HG03439 (cell line): ENCODE results near the gene SPATA31E1.
"Not testable (repeated sequence)": the region's sequence is repeated elsewhere in the genome, so short reads cannot be mapped to it uniquely, and the experiment has no call there.

ENCODE experiments used
- ATAC-seq: cut with Tn5 transposase; IDR thresholded peaks from one replicate; pipeline ENCODE4 v1.9.1; 2021; ENCODE audit warnings: mild to moderate bottlenecking, moderate library complexity; ENCODE audit not compliant: unreplicated experiment

Gene SPATA31E1

DNA sequence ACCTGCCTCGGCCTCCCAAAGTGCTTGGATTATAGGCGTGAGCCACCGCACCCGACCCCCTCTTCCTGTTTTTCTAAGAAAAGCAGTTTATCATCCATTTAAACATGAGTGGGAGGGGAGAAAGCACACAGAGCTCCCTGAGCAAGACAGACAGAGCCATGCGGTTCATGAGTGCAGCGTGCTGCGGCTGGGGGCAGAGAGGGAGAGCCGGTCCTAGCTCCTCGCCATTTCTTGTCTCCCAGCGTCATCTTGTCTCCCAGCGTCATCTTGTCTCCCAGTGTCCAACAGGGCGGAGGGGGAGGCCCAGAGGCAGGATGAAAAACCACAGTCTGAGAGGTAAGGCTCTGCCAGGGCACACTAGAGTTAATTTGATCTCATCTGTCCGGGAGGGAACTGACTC is 36.3 kb downstream of the SPATA31E1 start:
- not testable (repeated sequence) for ATAC-seq

DNA sequence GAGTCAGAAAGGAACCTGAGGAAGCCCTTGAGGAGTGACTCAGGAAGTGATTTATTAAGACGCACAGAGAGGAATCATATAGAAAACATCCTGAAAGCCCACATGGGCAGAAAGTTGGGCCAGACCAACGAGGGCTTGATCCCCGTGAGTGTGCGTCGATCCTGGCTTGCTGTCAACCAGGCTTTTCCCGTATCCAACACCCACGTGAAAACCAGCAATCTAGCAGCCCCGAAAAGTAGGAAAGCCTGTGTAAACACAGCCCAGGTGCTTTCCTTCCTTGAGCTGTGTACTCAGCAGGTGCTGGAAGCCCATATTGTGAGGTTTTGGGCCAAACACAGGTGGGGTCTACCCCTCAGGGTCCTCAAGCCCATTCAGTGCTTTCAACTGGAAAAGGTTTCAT is 38.9 kb downstream of the SPATA31E1 start:
- not testable (repeated sequence) for ATAC-seq

DNA sequence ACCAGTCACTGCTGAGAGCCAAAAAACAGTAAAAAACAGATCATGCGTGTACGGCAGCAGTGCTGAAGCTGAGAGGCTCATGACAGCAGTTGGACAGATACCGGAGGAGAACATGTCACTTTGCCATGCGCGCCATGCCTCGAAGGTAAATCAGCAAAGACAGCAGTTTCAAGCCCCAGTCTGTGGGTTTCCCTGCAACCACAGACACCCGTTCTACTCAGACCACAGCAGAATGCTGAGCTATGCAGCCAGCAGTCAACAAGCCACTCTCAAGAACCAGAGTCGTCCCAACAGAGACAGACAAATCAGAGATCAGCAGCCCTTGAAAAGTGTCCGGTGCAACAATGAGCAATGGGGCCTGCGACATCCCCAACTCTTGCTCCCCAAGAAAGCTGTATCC is 40.3 kb downstream of the SPATA31E1 start:
- not testable (repeated sequence) for ATAC-seq

DNA sequence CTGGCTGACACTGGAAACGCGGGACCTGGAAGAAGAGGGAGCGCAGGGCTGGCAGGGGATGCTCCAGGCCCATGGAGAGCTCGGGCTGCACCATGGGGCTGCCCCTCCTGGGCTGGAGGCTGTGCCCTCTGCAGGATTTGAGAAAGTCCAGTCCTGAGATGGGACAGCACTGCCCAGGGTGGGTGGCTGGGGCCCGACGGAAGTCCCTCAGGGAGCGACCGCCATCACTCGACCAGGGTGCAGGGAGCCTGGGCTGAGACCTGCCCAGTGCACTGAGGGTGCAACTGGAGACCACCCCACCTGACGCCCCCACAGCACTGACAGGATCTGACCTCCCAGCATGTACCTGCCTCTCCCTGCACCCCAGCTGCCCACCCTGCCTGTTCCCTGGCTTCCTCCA is 42.2 kb downstream of the SPATA31E1 start:
- not testable (repeated sequence) for ATAC-seq

DNA sequence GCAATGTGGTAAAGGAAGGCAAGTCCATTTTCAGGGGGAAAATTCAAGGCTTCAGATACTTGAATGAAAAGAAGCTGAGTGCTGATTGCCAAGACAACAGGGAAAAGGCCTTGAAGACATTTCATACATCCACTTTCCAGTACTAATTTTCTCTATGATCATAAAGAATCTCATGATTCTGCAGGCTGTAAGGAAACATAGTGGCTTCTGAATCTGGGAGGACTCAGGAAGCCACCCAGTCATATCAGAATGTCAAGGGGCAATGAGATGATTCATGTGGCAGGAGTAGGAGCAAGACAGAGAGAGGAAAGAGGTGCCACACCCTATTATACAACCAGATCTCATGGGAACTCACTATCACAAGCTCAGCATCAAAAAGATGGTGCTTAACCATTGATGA is 46.5 kb downstream of the SPATA31E1 start:
- not testable (repeated sequence) for ATAC-seq

DNA sequence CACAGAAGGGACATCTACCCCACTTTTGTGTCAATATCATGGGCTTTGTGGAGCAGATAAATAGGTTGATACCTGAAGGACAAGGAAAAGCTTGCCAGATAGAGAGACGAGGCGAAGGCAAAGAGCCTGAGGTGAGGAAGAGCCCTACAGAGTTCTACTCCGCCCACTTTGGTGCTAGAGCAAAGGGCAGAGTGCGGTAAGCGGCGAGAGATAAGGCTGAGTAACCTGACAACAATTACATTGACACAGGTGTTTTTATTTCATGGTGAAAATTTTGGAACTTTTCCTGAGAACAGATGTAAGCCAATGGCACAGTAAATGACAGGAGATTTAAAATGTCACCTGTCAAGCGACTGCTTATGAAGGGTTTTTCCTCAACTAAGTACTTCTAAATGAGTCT is 51.8 kb downstream of the SPATA31E1 start:
- ATAC-seq, result not testable (repeated sequence)

DNA sequence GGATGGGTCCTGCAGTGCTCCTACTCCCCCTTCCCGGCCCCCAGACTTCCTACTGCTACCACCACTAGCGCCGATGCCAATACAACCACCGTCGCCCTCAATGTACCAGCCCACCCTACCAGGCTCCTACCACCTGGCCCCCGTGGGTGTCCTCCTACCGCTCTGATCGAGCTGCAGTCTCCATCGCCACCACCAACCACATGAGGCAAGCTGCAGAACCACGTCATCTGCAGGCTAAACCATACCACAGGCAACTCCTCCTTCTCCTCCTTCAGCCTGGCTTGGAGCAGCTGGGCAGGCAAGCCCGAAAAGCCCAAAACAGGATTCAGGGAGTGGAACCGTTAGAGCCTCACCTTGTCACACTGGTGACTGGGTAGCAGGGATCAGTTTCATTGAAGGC is 54.7 kb downstream of the SPATA31E1 start:
- ATAC-seq, result not testable (repeated sequence)

DNA sequence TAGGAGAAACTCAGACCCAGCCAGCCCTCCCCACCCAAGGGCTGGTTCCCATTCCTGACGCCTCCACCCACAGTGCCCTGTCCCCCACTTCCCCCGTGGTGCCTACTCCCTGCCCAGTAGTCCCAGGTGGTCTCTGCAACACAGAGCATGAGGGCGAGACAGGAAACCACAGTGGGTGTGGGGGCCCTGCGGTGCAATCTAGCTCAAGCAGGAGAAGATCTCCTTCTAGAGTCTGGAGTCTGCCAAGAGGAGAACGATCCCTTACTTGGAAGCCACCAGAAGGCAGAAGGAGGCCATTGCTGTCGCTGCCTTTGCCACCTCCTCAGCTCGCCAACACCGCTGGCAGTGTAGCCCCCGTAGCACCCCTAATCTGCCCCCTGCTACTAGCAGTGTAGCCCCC is 55.2 kb downstream of the SPATA31E1 start:
- not testable (repeated sequence) for ATAC-seq

DNA sequence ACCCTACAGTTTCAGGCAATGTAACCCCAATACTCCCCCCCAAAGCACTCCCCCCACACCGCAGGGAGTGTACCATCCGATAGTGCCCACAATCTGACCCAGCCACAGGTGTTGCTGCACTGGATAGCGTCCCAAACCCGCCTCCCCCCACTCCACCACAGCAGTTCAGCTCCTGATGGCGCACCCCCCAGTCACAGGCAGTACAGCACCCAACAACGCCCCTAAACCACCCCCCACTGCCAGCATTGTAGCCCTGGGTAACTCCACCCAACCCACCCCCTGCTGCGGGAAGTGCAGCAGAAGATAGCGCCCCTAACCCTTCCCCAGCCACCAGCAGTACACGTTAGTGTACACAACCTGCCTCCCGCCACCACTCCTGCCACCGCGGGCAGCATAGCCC is 55.7 kb downstream of the SPATA31E1 start:
- not testable (repeated sequence) for ATAC-seq
